Measurements from ENCODE around the gene AKR1D1. TPM values are rescaled to one million over a fixed set of nuclear protein-coding genes. Genes with fewer than 3 reads are reported as not detected.

The AKR1D1 gene, protein sequence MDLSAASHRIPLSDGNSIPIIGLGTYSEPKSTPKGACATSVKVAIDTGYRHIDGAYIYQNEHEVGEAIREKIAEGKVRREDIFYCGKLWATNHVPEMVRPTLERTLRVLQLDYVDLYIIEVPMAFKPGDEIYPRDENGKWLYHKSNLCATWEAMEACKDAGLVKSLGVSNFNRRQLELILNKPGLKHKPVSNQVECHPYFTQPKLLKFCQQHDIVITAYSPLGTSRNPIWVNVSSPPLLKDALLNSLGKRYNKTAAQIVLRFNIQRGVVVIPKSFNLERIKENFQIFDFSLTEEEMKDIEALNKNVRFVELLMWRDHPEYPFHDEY
- total RNA-seq: not detected

GRCh38 chr7:138076196-138076595 is at the start of gene AKR1D1:
AKR1D1 (plus strand) TSS chr7:138076459; CDS start chr7:138076519, 60 bp downstream.
- no peak for TF ChIP-seq POLR2A (IDR thresholded peaks at IDR 0.05)
- TF ChIP-seq CTCF (IDR thresholded peaks at IDR 0.05): no peak
- TF ChIP-seq EP300 (IDR thresholded peaks at IDR 0.05): no peak
- DNase-seq (ENCODE audit: low spot score in 2 of 2): no peak
- Histone ChIP-seq H3K27me3 (no peaks in the 10 kb centered on the region), H3K4me1 (no peaks in the 10 kb centered on the region), H3K27ac (no peak within 1 kb of the TSS), H3K36me3 (no peaks in the 10 kb centered on the region), H3K4me3 (no peak within 1 kb of the TSS), H3K9me3 (no peaks in the 10 kb centered on the region)
- 87 to 89% methylated on average over 3 of the region's 3 CpGs for WGBS, 2 donors

DNA sequence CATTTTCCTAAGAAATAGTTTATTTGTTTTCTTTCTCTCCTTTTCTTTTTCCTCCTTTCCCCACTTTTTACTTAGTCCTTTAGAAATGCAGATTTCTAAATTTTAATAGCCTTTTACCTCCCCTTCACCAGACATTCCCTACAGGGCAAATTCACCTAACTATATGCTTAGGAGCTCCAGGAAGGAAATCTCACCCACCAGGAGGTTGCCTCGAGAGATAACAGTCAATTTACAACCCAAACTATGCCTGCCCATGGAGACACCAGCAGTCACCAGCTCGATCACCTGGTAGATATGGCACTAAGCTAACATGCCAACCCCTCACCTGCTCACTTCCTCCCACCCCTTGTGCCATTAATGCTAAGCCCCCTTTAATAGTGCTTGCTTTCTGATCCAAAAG is 49.2 kb upstream of the AKR1D1 start:
- Histone ChIP-seq H3K9me3 (peaks cover 0 to 3% (median 0%) of the 10 kb centered on the region in 4 donors), H3K4me3 (no peak overlapping the region), H3K4me1 (no peaks in the 10 kb centered on the region), H3K27ac (no peak overlapping the region), H3K36me3 (no peaks in the 10 kb centered on the region), H3K27me3 (no peaks in the 10 kb centered on the region)
- no peak for TF ChIP-seq EP300 (IDR thresholded peaks at IDR 0.05)
- TF ChIP-seq POLR2A (IDR thresholded peaks at IDR 0.05): no peak
- WGBS, 2 donors: 32 to 34% methylated on average over 2 of the region's 2 CpGs
- DNase-seq (ENCODE audit: low spot score in 2 of 2): no peak

DNA sequence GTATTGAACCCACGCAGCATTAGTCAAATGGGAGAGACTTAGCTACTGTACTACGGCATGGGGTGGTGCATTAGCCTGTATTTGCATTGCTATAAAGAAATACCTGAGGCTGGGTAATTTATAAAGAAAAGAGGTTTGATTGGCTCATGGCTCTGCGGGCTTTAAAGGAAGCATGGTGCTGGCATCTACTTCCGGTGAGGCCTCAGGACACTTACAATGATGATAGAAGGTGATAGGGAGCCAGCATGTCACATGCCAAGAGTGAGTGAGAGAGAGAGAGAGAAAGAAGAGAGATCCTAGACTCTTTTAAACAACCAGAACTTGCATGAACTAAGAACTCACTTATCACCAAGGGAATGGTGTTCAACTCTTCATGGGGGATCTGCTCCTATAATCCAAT is 47.1 kb upstream of the AKR1D1 start:
- H3K9me3 ChIP-seq: peaks cover 0 to 3% (median 0%) of the 10 kb centered on the region in 4 donors
- TF ChIP-seq CTCF (IDR thresholded peaks at IDR 0.05) (no peak), POLR2A (IDR thresholded peaks at IDR 0.05) (no peak), EP300 (IDR thresholded peaks at IDR 0.05) (no peak)
- no peaks in the 10 kb centered on the region for H3K36me3 ChIP-seq
- no peak overlapping the region for H3K4me3 ChIP-seq
- H3K27ac ChIP-seq: no peak overlapping the region
- H3K4me1 ChIP-seq: no peaks in the 10 kb centered on the region
- DNase-seq (ENCODE audit: low spot score in 2 of 2): no peak
- WGBS, 2 donors: 90 to 91% methylated on average over 4 of the region's 4 CpGs
- no peaks in the 10 kb centered on the region for H3K27me3 ChIP-seq

GRCh38 chr7:138029941-138030340 is 46.3 kb upstream of the AKR1D1 start:
- H3K4me3 ChIP-seq: no peak overlapping the region
- TF ChIP-seq POLR2A (IDR thresholded peaks at IDR 0.05) (no peak), EP300 (IDR thresholded peaks at IDR 0.05) (no peak), CTCF (IDR thresholded peaks at IDR 0.05) (no peak)

DNA sequence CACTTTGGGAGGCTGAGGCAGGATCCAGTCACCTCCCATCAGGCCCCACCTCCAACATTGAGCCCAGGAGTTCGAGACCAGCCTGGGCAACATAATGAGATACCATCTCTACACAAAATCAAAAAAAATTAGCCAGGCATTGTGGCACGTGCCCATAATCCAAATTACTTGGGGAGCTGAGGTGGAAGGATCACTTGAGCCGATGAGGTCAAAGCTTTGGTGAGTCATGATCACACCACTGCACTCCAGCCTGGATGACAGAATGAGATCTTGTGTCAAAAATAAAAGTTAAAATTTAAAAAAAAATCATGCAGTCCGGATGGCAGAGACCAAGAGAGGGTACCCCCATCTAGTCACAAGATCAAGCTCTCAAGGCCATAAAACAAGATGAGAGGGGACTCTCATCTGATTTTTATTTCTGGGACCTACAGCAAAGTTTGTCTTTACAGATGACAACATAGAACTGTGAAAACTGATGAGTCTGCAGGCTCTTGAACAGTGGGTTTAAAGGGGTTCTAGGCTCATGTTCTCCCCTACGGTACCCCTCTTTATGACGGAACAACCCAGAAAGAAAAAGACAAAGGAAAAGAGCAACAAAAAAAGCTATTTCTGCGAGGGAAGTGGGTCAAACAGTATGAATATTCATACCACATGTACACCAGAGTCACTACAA is 45.4 kb upstream of the AKR1D1 start:
- no peak for DNase-seq (ENCODE audit: low spot score in 2 of 2)
- H3K4me3 ChIP-seq: no peak overlapping the region
- TF ChIP-seq EP300 (IDR thresholded peaks at IDR 0.05): no peak
- no peak for TF ChIP-seq POLR2A (IDR thresholded peaks at IDR 0.05)
- no peak for TF ChIP-seq CTCF (IDR thresholded peaks at IDR 0.05)
- no peaks in the 10 kb centered on the region for H3K27me3 ChIP-seq
- no peaks in the 10 kb centered on the region for H3K36me3 ChIP-seq
- WGBS, 2 donors: 77 to 83% methylated on average over 7 of the region's 7 CpGs
- no peak overlapping the region for H3K27ac ChIP-seq
- no peaks in the 10 kb centered on the region for H3K9me3 ChIP-seq
- H3K4me1 ChIP-seq: no peaks in the 10 kb centered on the region

More at GRCh38 chr7:138029941-138030340, 46.3 kb upstream of the AKR1D1 start:
- DNase-seq (ENCODE audit: low spot score in 2 of 2): no peak
- Histone ChIP-seq H3K27ac (no peak overlapping the region), H3K9me3 (peaks cover 0 to 3% (median 0%) of the 10 kb centered on the region in 4 donors), H3K27me3 (no peaks in the 10 kb centered on the region), H3K4me1 (no peaks in the 10 kb centered on the region), H3K36me3 (no peaks in the 10 kb centered on the region)
- WGBS, 2 donors: 76 to 79% methylated on average over 2 of the region's 2 CpGs
